WTC11 (cell line): ENCODE data around the gene PET100. TPM values are rescaled to one million over a fixed set of nuclear protein-coding genes. Genes with fewer than 3 reads are reported as not detected.

Experiments
- ATAC-seq: fragments of 200-7000 bp; cut with Tn5 transposase; 2 replicates; pipeline ENCODE4 v1.10.0; 2021; ENCODE audit warnings: mild to moderate bottlenecking, moderate library complexity
- CTCF ChIA-PET: fragments of 300-600 bp; sonication (Branson Sonifier 250); formaldehyde crosslinking; loops from one replicate; lab custom pipeline; 2021; ENCODE audit warnings: antibody characterized with exemption; lab: Charles Lee
- POLR2A ChIA-PET: fragments of 350-600 bp; sonication (Branson Sonifier 250); formaldehyde crosslinking; loops from one replicate; lab custom pipeline; 2021; ENCODE audit warnings: antibody characterized with exemption; lab: Charles Lee
- DNase-seq: peaks from one replicate; pipeline ENCODE4 v3.0.0; 2021; ENCODE audit warnings: low spot score
- H3K27ac Mint-ChIP-seq: 2 replicates; pipeline ENCODE4 v1.8.0; 2021; ENCODE audit warnings: mixed read lengths
- H3K27me3 Mint-ChIP-seq: 2 replicates; pipeline ENCODE4 v1.8.0; 2021; ENCODE audit warnings: low read depth, mild to moderate bottlenecking, moderate library complexity, mixed read lengths
- H3K36me3 Mint-ChIP-seq: 2 replicates; pipeline ENCODE4 v1.8.0; 2021; ENCODE audit warnings: mixed read lengths
- H3K4me1 Mint-ChIP-seq: 2 replicates; pipeline ENCODE4 v1.8.0; 2022; ENCODE audit warnings: mixed read lengths
- H3K4me3 Mint-ChIP-seq: 2 replicates; pipeline ENCODE4 v1.8.0; 2021; ENCODE audit warnings: mild to moderate bottlenecking, moderate library complexity, mixed read lengths
- H3K9me3 Mint-ChIP-seq: 2 replicates; pipeline ENCODE4 v1.8.0; 2021; ENCODE audit warnings: mixed read lengths
- ATF1 ChIP-seq: sonication (generic); formaldehyde crosslinking; IDR thresholded peaks from 2 replicates; pipeline ENCODE4 v1.8.1; 2023; ENCODE audit warnings: mild to moderate bottlenecking, moderate library complexity, missing genetic modification reagents
- CBFB ChIP-seq: sonication (generic); formaldehyde crosslinking; IDR thresholded peaks from 2 replicates; pipeline ENCODE4 v1.8.1; 2022; ENCODE audit warnings: mild to moderate bottlenecking, low read depth, missing genetic modification reagents
- CREM ChIP-seq: sonication (generic); formaldehyde crosslinking; IDR thresholded peaks from 2 replicates; pipeline ENCODE4 v1.8.1; 2022; ENCODE audit warnings: mild to moderate bottlenecking, missing genetic modification reagents, moderate library complexity
- E2F5 ChIP-seq: sonication (generic); formaldehyde crosslinking; IDR thresholded peaks from 2 replicates; pipeline ENCODE4 v1.8.1; 2022; ENCODE audit warnings: mild to moderate bottlenecking, moderate library complexity, missing genetic modification reagents
- IRF2 ChIP-seq: sonication (generic); formaldehyde crosslinking; IDR thresholded peaks from 2 replicates; pipeline ENCODE4 v1.8.0; 2022; ENCODE audit warnings: low read depth, missing genetic modification reagents, borderline replicate concordance
- NR1H2 ChIP-seq: sonication (generic); formaldehyde crosslinking; IDR thresholded peaks from 2 replicates; pipeline ENCODE4 v1.9.0; 2021; ENCODE audit warnings: mild to moderate bottlenecking, moderate library complexity, missing genetic modification reagents
- NR2C2 ChIP-seq: sonication (generic); formaldehyde crosslinking; IDR thresholded peaks from 2 replicates; pipeline ENCODE4 v1.8.0; 2022; ENCODE audit warnings: mild to moderate bottlenecking, missing genetic modification reagents
- NR3C1 ChIP-seq: sonication (generic); formaldehyde crosslinking; conservative IDR thresholded peaks from 2 replicates; pipeline ENCODE4 v1.8.1; 2023; ENCODE audit warnings: low read depth, mild to moderate bottlenecking, missing genetic modification reagents
- OVOL2 ChIP-seq: fragments of 250-450 bp; sonication (Bioruptor Pico); IDR thresholded peaks from 2 replicates; pipeline ENCODE4 v1.9.0; 2021; ENCODE audit warnings: mild to moderate bottlenecking, borderline replicate concordance
- SMAD3 ChIP-seq: sonication (generic); formaldehyde crosslinking; IDR thresholded peaks from 2 replicates; pipeline ENCODE4 v1.8.0; 2022; ENCODE audit warnings: missing genetic modification reagents, mild to moderate bottlenecking, borderline replicate concordance
- ZNF138 ChIP-seq: sonication (generic); formaldehyde crosslinking; conservative IDR thresholded peaks from 2 replicates; pipeline ENCODE4 v1.8.1; 2022; ENCODE audit warnings: mild to moderate bottlenecking, moderate library complexity, missing genetic modification reagents
- ZNF317 ChIP-seq: sonication (generic); formaldehyde crosslinking; IDR thresholded peaks from 2 replicates; pipeline ENCODE4 v1.8.1; 2023; ENCODE audit warnings: low read depth, mild to moderate bottlenecking, moderate library complexity, missing genetic modification reagents, borderline replicate concordance
- ZNF512 ChIP-seq: sonication (generic); formaldehyde crosslinking; IDR thresholded peaks from 2 replicates; pipeline ENCODE4 v1.8.1; 2022; ENCODE audit warnings: missing genetic modification reagents, borderline replicate concordance
- total RNA-seq: library from RNA; stranded (reverse); gene quantifications from 3 replicates; pipeline ENCODE4 v1.2.3, GENCODE V29; 2021
- TF ChIP-seq, protein P1 (sequence below): fragments of 200-600 bp; IDR thresholded peaks from 2 replicates; pipeline ENCODE4 v1.8.0; 2022; ENCODE audit warnings: antibody characterized with exemption
- TF ChIP-seq, protein P2 (sequence below): sonication (generic); formaldehyde crosslinking; IDR thresholded peaks from 2 replicates; pipeline ENCODE4 v1.8.1; 2023; ENCODE audit warnings: mild to moderate bottlenecking, missing genetic modification reagents
- TF ChIP-seq, protein P3 (sequence below): sonication (generic); formaldehyde crosslinking; IDR thresholded peaks from 2 replicates; pipeline ENCODE4 v1.8.1; 2022; ENCODE audit warnings: mild to moderate bottlenecking, missing genetic modification reagents, moderate library complexity, borderline replicate concordance
- TF ChIP-seq, protein P4 (sequence below): sonication (generic); formaldehyde crosslinking; IDR thresholded peaks from 2 replicates; pipeline ENCODE4 v1.8.1; 2023; ENCODE audit warnings: mild to moderate bottlenecking, missing genetic modification reagents, borderline replicate concordance
- TF ChIP-seq, protein P5 (sequence below): fragments of 250-450 bp; sonication (Bioruptor Pico); IDR thresholded peaks from 2 replicates; pipeline ENCODE4 v2.1.2; 2022; ENCODE audit warnings: mild to moderate bottlenecking, moderate library complexity

PET100 gene
- total RNA-seq, 1 experiment from 2014 or later = 111 TPM

DNA sequence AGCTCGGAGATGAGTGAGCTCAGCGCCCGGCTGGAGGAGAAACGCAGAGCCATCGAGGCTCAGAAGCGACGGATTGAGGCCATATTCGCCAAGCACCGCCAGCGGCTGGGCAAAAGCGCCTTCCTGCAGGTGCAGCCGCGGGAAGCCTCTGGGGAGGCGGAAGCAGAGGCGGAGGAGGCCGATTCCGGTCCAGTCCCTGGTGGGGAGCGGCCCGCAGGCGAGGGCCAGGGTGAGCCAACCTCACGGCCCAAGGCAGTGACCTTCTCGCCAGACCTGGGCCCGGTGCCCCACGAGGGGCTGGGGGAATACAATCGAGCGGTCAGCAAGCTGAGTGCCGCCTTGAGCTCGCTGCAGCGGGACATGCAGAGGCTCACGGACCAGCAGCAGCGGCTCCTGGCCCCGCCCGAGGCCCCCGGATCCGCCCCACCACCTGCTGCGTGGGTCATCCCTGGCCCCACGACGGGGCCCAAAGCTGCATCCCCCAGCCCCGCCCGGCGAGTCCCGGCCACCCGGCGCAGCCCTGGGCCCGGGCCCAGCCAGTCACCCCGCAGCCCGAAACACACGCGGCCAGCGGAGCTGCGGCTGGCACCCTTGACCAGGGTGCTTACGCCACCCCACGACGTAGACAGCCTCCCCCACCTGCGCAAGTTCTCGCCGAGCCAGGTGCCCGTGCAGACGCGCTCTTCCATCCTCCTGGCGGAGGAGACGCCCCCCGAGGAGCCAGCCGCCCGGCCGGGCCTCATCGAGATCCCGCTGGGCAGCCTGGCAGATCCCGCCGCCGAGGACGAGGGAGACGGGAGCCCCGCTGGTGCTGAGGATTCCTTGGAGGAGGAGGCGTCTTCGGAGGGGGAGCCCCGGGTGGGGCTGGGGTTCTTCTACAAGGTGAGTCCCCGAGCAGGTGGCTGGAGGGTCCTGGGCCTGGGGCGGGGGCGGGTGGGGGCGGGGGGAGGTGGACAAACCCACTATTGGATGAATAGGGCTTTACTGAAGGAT is 17.0 kb upstream of the PET100 start:
- DNase-seq (no peak), ATAC-seq (no peak)
- ChIA-PET POLR2A (no interaction called here), CTCF (interaction anchor here (1.3 kb wide), 1 partner anchor 44 kb away, joined by 7 read pairs; no protein-coding TSS in a partner anchor)
- TF ChIP-seq CREM (CRISPR knock-in tag) = no peak
- TF ChIP-seq NR1H2 (CRISPR knock-in tag) = no peak
- TF ChIP-seq ZNF317 (CRISPR knock-in tag) = no peak
- no peak for TF ChIP-seq NR3C1 (CRISPR knock-in tag)
- TF ChIP-seq, protein P1, sequence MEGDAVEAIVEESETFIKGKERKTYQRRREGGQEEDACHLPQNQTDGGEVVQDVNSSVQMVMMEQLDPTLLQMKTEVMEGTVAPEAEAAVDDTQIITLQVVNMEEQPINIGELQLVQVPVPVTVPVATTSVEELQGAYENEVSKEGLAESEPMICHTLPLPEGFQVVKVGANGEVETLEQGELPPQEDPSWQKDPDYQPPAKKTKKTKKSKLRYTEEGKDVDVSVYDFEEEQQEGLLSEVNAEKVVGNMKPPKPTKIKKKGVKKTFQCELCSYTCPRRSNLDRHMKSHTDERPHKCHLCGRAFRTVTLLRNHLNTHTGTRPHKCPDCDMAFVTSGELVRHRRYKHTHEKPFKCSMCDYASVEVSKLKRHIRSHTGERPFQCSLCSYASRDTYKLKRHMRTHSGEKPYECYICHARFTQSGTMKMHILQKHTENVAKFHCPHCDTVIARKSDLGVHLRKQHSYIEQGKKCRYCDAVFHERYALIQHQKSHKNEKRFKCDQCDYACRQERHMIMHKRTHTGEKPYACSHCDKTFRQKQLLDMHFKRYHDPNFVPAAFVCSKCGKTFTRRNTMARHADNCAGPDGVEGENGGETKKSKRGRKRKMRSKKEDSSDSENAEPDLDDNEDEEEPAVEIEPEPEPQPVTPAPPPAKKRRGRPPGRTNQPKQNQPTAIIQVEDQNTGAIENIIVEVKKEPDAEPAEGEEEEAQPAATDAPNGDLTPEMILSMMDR = no peak
- no peak for TF ChIP-seq CBFB (CRISPR knock-in tag)
- no peak for TF ChIP-seq E2F5 (CRISPR knock-in tag)
- TF ChIP-seq, protein P2, sequence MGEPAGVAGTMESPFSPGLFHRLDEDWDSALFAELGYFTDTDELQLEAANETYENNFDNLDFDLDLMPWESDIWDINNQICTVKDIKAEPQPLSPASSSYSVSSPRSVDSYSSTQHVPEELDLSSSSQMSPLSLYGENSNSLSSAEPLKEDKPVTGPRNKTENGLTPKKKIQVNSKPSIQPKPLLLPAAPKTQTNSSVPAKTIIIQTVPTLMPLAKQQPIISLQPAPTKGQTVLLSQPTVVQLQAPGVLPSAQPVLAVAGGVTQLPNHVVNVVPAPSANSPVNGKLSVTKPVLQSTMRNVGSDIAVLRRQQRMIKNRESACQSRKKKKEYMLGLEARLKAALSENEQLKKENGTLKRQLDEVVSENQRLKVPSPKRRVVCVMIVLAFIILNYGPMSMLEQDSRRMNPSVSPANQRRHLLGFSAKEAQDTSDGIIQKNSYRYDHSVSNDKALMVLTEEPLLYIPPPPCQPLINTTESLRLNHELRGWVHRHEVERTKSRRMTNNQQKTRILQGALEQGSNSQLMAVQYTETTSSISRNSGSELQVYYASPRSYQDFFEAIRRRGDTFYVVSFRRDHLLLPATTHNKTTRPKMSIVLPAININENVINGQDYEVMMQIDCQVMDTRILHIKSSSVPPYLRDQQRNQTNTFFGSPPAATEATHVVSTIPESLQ = no peak
- TF ChIP-seq OVOL2 (CRISPR knock-in tag) = no peak
- TF ChIP-seq, protein P3, sequence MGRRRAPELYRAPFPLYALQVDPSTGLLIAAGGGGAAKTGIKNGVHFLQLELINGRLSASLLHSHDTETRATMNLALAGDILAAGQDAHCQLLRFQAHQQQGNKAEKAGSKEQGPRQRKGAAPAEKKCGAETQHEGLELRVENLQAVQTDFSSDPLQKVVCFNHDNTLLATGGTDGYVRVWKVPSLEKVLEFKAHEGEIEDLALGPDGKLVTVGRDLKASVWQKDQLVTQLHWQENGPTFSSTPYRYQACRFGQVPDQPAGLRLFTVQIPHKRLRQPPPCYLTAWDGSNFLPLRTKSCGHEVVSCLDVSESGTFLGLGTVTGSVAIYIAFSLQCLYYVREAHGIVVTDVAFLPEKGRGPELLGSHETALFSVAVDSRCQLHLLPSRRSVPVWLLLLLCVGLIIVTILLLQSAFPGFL (CRISPR knock-in tag) = no peak
- TF ChIP-seq ZNF512 (CRISPR knock-in tag) = no peak
- TF ChIP-seq SMAD3 (CRISPR knock-in tag) = no peak
- TF ChIP-seq, protein P4, sequence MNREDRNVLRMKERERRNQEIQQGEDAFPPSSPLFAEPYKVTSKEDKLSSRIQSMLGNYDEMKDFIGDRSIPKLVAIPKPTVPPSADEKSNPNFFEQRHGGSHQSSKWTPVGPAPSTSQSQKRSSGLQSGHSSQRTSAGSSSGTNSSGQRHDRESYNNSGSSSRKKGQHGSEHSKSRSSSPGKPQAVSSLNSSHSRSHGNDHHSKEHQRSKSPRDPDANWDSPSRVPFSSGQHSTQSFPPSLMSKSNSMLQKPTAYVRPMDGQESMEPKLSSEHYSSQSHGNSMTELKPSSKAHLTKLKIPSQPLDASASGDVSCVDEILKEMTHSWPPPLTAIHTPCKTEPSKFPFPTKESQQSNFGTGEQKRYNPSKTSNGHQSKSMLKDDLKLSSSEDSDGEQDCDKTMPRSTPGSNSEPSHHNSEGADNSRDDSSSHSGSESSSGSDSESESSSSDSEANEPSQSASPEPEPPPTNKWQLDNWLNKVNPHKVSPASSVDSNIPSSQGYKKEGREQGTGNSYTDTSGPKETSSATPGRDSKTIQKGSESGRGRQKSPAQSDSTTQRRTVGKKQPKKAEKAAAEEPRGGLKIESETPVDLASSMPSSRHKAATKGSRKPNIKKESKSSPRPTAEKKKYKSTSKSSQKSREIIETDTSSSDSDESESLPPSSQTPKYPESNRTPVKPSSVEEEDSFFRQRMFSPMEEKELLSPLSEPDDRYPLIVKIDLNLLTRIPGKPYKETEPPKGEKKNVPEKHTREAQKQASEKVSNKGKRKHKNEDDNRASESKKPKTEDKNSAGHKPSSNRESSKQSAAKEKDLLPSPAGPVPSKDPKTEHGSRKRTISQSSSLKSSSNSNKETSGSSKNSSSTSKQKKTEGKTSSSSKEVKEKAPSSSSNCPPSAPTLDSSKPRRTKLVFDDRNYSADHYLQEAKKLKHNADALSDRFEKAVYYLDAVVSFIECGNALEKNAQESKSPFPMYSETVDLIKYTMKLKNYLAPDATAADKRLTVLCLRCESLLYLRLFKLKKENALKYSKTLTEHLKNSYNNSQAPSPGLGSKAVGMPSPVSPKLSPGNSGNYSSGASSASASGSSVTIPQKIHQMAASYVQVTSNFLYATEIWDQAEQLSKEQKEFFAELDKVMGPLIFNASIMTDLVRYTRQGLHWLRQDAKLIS (CRISPR knock-in tag) = no peak
- TF ChIP-seq, protein P5, sequence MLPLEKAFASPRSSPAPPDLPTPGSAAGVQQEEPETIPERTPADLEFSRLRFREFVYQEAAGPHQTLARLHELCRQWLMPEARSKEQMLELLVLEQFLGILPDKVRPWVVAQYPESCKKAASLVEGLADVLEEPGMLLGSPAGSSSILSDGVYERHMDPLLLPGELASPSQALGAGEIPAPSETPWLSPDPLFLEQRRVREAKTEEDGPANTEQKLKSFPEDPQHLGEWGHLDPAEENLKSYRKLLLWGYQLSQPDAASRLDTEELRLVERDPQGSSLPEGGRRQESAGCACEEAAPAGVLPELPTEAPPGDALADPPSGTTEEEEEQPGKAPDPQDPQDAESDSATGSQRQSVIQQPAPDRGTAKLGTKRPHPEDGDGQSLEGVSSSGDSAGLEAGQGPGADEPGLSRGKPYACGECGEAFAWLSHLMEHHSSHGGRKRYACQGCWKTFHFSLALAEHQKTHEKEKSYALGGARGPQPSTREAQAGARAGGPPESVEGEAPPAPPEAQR (CRISPR knock-in tag) = no peak
- TF ChIP-seq ATF1 = no peak
- TF ChIP-seq IRF2 = no peak
- no peak for TF ChIP-seq ZNF138 (CRISPR knock-in tag)
- TF ChIP-seq NR2C2 (CRISPR knock-in tag) = no peak
- no peak overlapping the region for H3K4me3 Mint-ChIP-seq
- H3K4me1 Mint-ChIP-seq = no peaks in the 10 kb centered on the region
- H3K9me3 Mint-ChIP-seq = no peaks in the 10 kb centered on the region
- no peaks in the 10 kb centered on the region; the same call in 1 of the 2 replicates for H3K27me3 Mint-ChIP-seq
- no peak overlapping the region for H3K27ac Mint-ChIP-seq
- peaks cover 13% of the 10 kb centered on the region for H3K36me3 Mint-ChIP-seq
